K562 (cell line): ENCODE results near the gene GSTM5. TPM values are rescaled to one million over a fixed set of nuclear protein-coding genes. Genes with fewer than 3 reads are reported as not detected.

Experiments used
- BRCA1 ChIP-seq, 2 experiments: fragments of 450-650 bp in 1 of 2; sonication (generic) in 1 of 2; formaldehyde crosslinking in 1 of 2; IDR thresholded peaks; 2 replicates each; pipeline versions ENCODE4 v1.5.0 to v1.6.1; 2017 to 2020; ENCODE audit warnings: mild to moderate bottlenecking in 1 of 2, missing genetic modification reagents in 1 of 2
- ETS1 ChIP-seq: conservative IDR thresholded peaks from 2 replicates; pipeline ENCODE4 v1.6.1; 2011; ENCODE audit warnings: low read depth, mild to moderate bottlenecking, low read length; ENCODE audit not compliant: control insufficient read depth
- JUNB ChIP-seq: fragments of 450-650 bp; formaldehyde crosslinking; conservative IDR thresholded peaks from 2 replicates; pipeline ENCODE4 v1.4.0; 2020; ENCODE audit warnings: mild to moderate bottlenecking
- KDM4B ChIP-seq, 2 experiments: fragments of 450-650 bp in 1 of 2; sonication (generic) in 1 of 2; IDR thresholded peaks; 2 replicates each; pipeline ENCODE4 v1.6.1; 2016 to 2017; ENCODE audit warnings: borderline replicate concordance in 2 of 2, antibody characterized with exemption in 1 of 2, low read depth in 1 of 2, mild to moderate bottlenecking in 1 of 2
- NCOA4 ChIP-seq: fragments of 450-650 bp; IDR thresholded peaks from 2 replicates; pipeline ENCODE4 v1.6.1; 2018; ENCODE audit warnings: mild to moderate bottlenecking; ENCODE audit not compliant: partially characterized antibody
- RERE ChIP-seq: sonication (generic); formaldehyde crosslinking; IDR thresholded peaks from 2 replicates; pipeline ENCODE4 v1.8.0; 2023; ENCODE audit warnings: missing genetic modification reagents, mild to moderate bottlenecking, borderline replicate concordance
- USF1 ChIP-seq: sonication (generic); formaldehyde crosslinking; IDR thresholded peaks from 2 replicates; pipeline ENCODE4 v1.9.0; 2022; ENCODE audit warnings: mild to moderate bottlenecking, missing genetic modification reagents
- ZFPM2 ChIP-seq: fragments of 250-450 bp; sonication (Bioruptor Pico); IDR thresholded peaks from 2 replicates; pipeline ENCODE4 v1.5.1; 2022; ENCODE audit warnings: mild to moderate bottlenecking
- ZNF318 ChIP-seq, 2 experiments: fragments of 450-650 bp; IDR thresholded peaks; 2 replicates each; pipeline ENCODE4 v1.6.1; 2016; ENCODE audit warnings: mild to moderate bottlenecking in 2 of 2, borderline replicate concordance in 1 of 2, low read depth in 1 of 2, moderate library complexity in 1 of 2
- polyA plus RNA-seq, 8 experiments: library from polyadenylated mRNA; depleted of rRNA in 4 of 8; stranded (reverse) in 5 of 8; unstranded in 3 of 8; fragments of >200 nt; fragmentation: Nextera tagmentation in 2 of 8; fragmentation: Illumina TruSeq in 1 of 8; extraction: Ambion mirVana in 2 of 8; extraction: Trizol in 1 of 8; gene quantifications; 2 replicates each; pipeline versions ENCODE4 v1.2.1 to v1.2.3, GENCODE V29; 2011 to 2014; ENCODE audit warnings: inconsistent platforms in 1 of 8, missing spikeins in 1 of 8
- total RNA-seq, 7 experiments: library from RNA; depleted of rRNA in 6 of 7; stranded (reverse); fragments of >200 nt in 6 of 7; fragmentation: Illumina TruSeq in 2 of 7; extraction: Trizol in 2 of 7; gene quantifications; 2 replicates each; pipeline versions ENCODE4 v1.2.1 to v1.2.3, GENCODE V29; 2011 to 2021; ENCODE audit warnings: low replicate concordance in 1 of 7

GSTM5 gene
- total and polyA plus RNA-seq, 9 of the 15 experiments (the other 6 are each of a cell fraction or from before 2014, with no cell fraction given) = not detected

- no peak for TF ChIP-seq ETS1
- no peak for TF ChIP-seq RERE (CRISPR knock-in tag)
- no peak for TF ChIP-seq JUNB (CRISPR knock-in tag)
- no peak for TF ChIP-seq KDM4B (IDR thresholded peaks at IDR 0.05; ENCODE audit: borderline replicate concordance in 2 of 2, low read depth in 1 of 2)
- TF ChIP-seq ZFPM2 (CRISPR knock-in tag) = no peak
- no peak for TF ChIP-seq BRCA1 (IDR thresholded peaks at IDR 0.05)
- TF ChIP-seq BRCA1 (CRISPR knock-in tag; IDR thresholded peaks at IDR 0.05) = no peak
- no peak for TF ChIP-seq NCOA4
- no peak for TF ChIP-seq ZNF318 (IDR thresholded peaks at IDR 0.05; ENCODE audit: borderline replicate concordance in 1 of 2, low read depth in 1 of 2)
- no peak for TF ChIP-seq USF1
Measured at GRCh38 chr1:109763646-109764415, 51.8 kb downstream of the GSTM5 start, which contains the start of gene EPS8L3 (continued).
